Measurements from ENCODE around the gene PLCG2. TPM values are rescaled to one million over a fixed set of nuclear protein-coding genes. Genes with fewer than 3 reads are reported as not detected.

PLCG2 gene
- polyA plus RNA-seq (0.08 TPM in 1 of 2 replicates, not detected in the other), polyA minus RNA-seq (0.12 TPM in 1 of 2 replicates, not detected in the other)

GRCh38 chr16:81778861-81779535 is at the start of gene PLCG2:
TSS of gene PLCG2 (plus strand) at chr16:81779291. CDS start at chr16:81785990, 6,699 bp downstream.
- TF ChIP-seq, protein P1, sequence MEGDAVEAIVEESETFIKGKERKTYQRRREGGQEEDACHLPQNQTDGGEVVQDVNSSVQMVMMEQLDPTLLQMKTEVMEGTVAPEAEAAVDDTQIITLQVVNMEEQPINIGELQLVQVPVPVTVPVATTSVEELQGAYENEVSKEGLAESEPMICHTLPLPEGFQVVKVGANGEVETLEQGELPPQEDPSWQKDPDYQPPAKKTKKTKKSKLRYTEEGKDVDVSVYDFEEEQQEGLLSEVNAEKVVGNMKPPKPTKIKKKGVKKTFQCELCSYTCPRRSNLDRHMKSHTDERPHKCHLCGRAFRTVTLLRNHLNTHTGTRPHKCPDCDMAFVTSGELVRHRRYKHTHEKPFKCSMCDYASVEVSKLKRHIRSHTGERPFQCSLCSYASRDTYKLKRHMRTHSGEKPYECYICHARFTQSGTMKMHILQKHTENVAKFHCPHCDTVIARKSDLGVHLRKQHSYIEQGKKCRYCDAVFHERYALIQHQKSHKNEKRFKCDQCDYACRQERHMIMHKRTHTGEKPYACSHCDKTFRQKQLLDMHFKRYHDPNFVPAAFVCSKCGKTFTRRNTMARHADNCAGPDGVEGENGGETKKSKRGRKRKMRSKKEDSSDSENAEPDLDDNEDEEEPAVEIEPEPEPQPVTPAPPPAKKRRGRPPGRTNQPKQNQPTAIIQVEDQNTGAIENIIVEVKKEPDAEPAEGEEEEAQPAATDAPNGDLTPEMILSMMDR (IDR thresholded peaks at IDR 0.05; ENCODE audit: poor library complexity, severe bottlenecking): no peak
- TF ChIP-seq EZH2 (IDR thresholded peaks at IDR 0.05; ENCODE audit: borderline replicate concordance, insufficient read depth, low read length, poor library complexity, severe bottlenecking) (no peak), TAF1 (IDR thresholded peaks at IDR 0.05; ENCODE audit: low read depth) (no peak), MXI1 (conservative IDR thresholded peaks at IDR 0.05; ENCODE audit: poor library complexity, severe bottlenecking) (no peak), POLR2AphosphoS5 (IDR thresholded peaks at IDR 0.05) (no peak), SMC3 (conservative IDR thresholded peaks at IDR 0.05; ENCODE audit: poor library complexity) (no peak), EP300 (conservative IDR thresholded peaks at IDR 0.05; ENCODE audit: poor library complexity, severe bottlenecking) (no peak), RAD21 (conservative IDR thresholded peaks at IDR 0.05) (no peak)
- TF ChIP-seq, protein P2, sequence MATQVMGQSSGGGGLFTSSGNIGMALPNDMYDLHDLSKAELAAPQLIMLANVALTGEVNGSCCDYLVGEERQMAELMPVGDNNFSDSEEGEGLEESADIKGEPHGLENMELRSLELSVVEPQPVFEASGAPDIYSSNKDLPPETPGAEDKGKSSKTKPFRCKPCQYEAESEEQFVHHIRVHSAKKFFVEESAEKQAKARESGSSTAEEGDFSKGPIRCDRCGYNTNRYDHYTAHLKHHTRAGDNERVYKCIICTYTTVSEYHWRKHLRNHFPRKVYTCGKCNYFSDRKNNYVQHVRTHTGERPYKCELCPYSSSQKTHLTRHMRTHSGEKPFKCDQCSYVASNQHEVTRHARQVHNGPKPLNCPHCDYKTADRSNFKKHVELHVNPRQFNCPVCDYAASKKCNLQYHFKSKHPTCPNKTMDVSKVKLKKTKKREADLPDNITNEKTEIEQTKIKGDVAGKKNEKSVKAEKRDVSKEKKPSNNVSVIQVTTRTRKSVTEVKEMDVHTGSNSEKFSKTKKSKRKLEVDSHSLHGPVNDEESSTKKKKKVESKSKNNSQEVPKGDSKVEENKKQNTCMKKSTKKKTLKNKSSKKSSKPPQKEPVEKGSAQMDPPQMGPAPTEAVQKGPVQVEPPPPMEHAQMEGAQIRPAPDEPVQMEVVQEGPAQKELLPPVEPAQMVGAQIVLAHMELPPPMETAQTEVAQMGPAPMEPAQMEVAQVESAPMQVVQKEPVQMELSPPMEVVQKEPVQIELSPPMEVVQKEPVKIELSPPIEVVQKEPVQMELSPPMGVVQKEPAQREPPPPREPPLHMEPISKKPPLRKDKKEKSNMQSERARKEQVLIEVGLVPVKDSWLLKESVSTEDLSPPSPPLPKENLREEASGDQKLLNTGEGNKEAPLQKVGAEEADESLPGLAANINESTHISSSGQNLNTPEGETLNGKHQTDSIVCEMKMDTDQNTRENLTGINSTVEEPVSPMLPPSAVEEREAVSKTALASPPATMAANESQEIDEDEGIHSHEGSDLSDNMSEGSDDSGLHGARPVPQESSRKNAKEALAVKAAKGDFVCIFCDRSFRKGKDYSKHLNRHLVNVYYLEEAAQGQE (IDR thresholded peaks at IDR 0.05; ENCODE audit: borderline replicate concordance): no peak
- H3K4me3 ChIP-seq (ENCODE audit: low read length): peak within 1 kb of the TSS; percentile 60
- no peaks in the 10 kb centered on the region for H4K20me1 ChIP-seq (ENCODE audit: insufficient read depth)
- H3F3A ChIP-seq (ENCODE audit: insufficient read depth, low read length, poor library complexity, severe bottlenecking): no peaks in the 10 kb centered on the region
- H3K27ac ChIP-seq (ENCODE audit: low read length): no peak within 1 kb of the TSS
- H2AFZ ChIP-seq (ENCODE audit: low read depth, low read length): no peak within 1 kb of the TSS
- no peak within 1 kb of the TSS for H3K4me2 ChIP-seq (ENCODE audit: low read length)
- H3K9me3 ChIP-seq (ENCODE audit: low read length): no peaks in the 10 kb centered on the region
- no peaks in the 10 kb centered on the region for H3K79me2 ChIP-seq (replicated peaks; ENCODE audit: insufficient read depth, low read length)
- H3K36me3 ChIP-seq (ENCODE audit: insufficient read depth, low read length): no peaks in the 10 kb centered on the region
- peaks cover 37% of the 10 kb centered on the region for H3K27me3 ChIP-seq (ENCODE audit: insufficient read depth, low read depth, low read length)
- H3K9me2 ChIP-seq (ENCODE audit: insufficient read depth, low read length): no peaks in the 10 kb centered on the region
- no peak within 1 kb of the TSS for H3K9ac ChIP-seq (ENCODE audit: low read length)

- no peaks in the 10 kb centered on the region for H3K9me3 ChIP-seq (ENCODE audit: low read length)
- H3F3A ChIP-seq (ENCODE audit: insufficient read depth, low read length, poor library complexity, severe bottlenecking): no peaks in the 10 kb centered on the region
- H3K27ac ChIP-seq (ENCODE audit: low read length): peak overlapping the region; percentile 3
- no peaks in the 10 kb centered on the region for H4K20me1 ChIP-seq (ENCODE audit: insufficient read depth)
- H2AFZ ChIP-seq (ENCODE audit: low read depth, low read length): no peak overlapping the region
- no peak overlapping the region for H3K4me2 ChIP-seq (ENCODE audit: low read length)
- H3K9me2 ChIP-seq (ENCODE audit: insufficient read depth, low read length): no peaks in the 10 kb centered on the region
- no peak overlapping the region for H3K9ac ChIP-seq (ENCODE audit: low read length)
- TF ChIP-seq SMC3 (conservative IDR thresholded peaks at IDR 0.05; ENCODE audit: poor library complexity) (no peak), EZH2 (IDR thresholded peaks at IDR 0.05; ENCODE audit: borderline replicate concordance, insufficient read depth, low read length, poor library complexity, severe bottlenecking) (no peak), RAD21 (conservative IDR thresholded peaks at IDR 0.05) (no peak)
- TF ChIP-seq, protein P2 (IDR thresholded peaks at IDR 0.05; ENCODE audit: borderline replicate concordance): no peak
- H3K79me2 ChIP-seq (replicated peaks; ENCODE audit: insufficient read depth, low read length): no peaks in the 10 kb centered on the region
- no peaks in the 10 kb centered on the region for H3K27me3 ChIP-seq (ENCODE audit: insufficient read depth, low read depth, low read length)
- H3K36me3 ChIP-seq (ENCODE audit: insufficient read depth, low read length): no peaks in the 10 kb centered on the region
- H3K4me3 ChIP-seq (ENCODE audit: low read length): no peak overlapping the region
Measured at GRCh38 chr16:81729451-81729850, 49.6 kb upstream of the PLCG2 start.
